GM12878 (cell line): ENCODE measurements around the gene BRAF. TPM values are rescaled to one million over a fixed set of nuclear protein-coding genes. Genes with fewer than 3 reads are reported as not detected.

Source experiments
- ATAC-seq: fragments of 200-7000 bp; cut with Tn5 transposase; 3 replicates; pipeline ENCODE4 v1.9.1; 2020; ENCODE audit warnings: mild to moderate bottlenecking, moderate library complexity
- BruUV-seq: library from RNA; stranded (reverse); fragments of 400-500 nt; replicated peaks from 2 replicates; lab custom pipeline; 2021; lab: Mats Ljungman, UMichigan
- CTCF ChIA-PET: fragments of 300-600 bp; sonication (Branson Sonifier 250); formaldehyde crosslinking; extraction: SDS; loops from one replicate; lab custom pipeline; 2021; ENCODE audit warnings: inconsistent platforms; lab: Yijun Ruan, JAX
- POLR2A ChIA-PET: fragments of 350-600 bp; formaldehyde crosslinking; extraction: SDS; loops from one replicate; lab custom pipeline; 2021; ENCODE audit warnings: inconsistent platforms; lab: Charles Lee
- RAD21 ChIA-PET: fragments of 300-600 bp; sonication (Branson Sonifier 250); formaldehyde crosslinking; loops from one replicate; lab custom pipeline; 2023; ENCODE audit warnings: antibody characterized with exemption; ENCODE audit not compliant: unreplicated experiment; lab: Charles Lee
- SMC1A ChIA-PET: fragments of 300-600 bp; sonication (Branson Sonifier 250); formaldehyde crosslinking; loops from one replicate; lab custom pipeline; 2023; ENCODE audit not compliant: unreplicated experiment, uncharacterized antibody; lab: Charles Lee
- DNase-seq: peaks from one replicate; pipeline ENCODE4 v3.0.0-alpha.2; 2011; ENCODE audit warnings: low read depth, low spot score
- FAIRE-seq: peaks from 3 replicates; lab custom pipeline; 2011; peaks lifted over from hg19 to GRCh38; lab: Jason Lieb, UNC
- H2AFZ ChIP-seq: 2 replicates; pipeline ENCODE4 v1.6.0; 2011; ENCODE audit warnings: low read depth, low read length, control low read depth; ENCODE audit not compliant: control insufficient read depth
- H3K27ac ChIP-seq: 2 replicates; pipeline ENCODE4 v1.5.1; 2011; ENCODE audit warnings: control low read depth; ENCODE audit not compliant: control insufficient read depth, insufficient read depth
- H3K27me3 ChIP-seq, 2 experiments: replicated peaks in 1 of 2; 2 replicates each; pipeline versions ENCODE4 v1.6.0 to v1.6.1; 2011; ENCODE audit warnings: low read length in 1 of 2; ENCODE audit not compliant: control insufficient read depth in 2 of 2, insufficient read depth in 2 of 2
- H3K36me3 ChIP-seq, 2 experiments: 2 replicates each; pipeline ENCODE4 v1.5.1; 2011; ENCODE audit warnings: low read length in 1 of 2; ENCODE audit not compliant: control insufficient read depth in 2 of 2, insufficient read depth in 2 of 2
- H3K4me1 ChIP-seq: 2 replicates; pipeline ENCODE4 v1.6.1; 2011; ENCODE audit warnings: mild to moderate bottlenecking, low read length, moderate library complexity, mixed read lengths; ENCODE audit not compliant: control insufficient read depth, insufficient read depth
- H3K4me2 ChIP-seq: 2 replicates; pipeline ENCODE4 v1.6.0; 2011; ENCODE audit warnings: control low read depth; ENCODE audit not compliant: control insufficient read depth, insufficient read depth
- H3K4me3 ChIP-seq: fragments of 200-600 bp; sonication (generic); 2 replicates; pipeline ENCODE4 v1.5.1; 2016
- H3K79me2 ChIP-seq: 2 replicates; pipeline ENCODE4 v1.6.0; 2011; ENCODE audit warnings: low read length; ENCODE audit not compliant: control insufficient read depth, insufficient read depth
- H3K9ac ChIP-seq: 2 replicates; pipeline ENCODE4 v1.8.0; 2011; ENCODE audit warnings: low read length, control low read depth, mixed read lengths; ENCODE audit not compliant: control insufficient read depth, insufficient read depth
- H3K9me3 ChIP-seq: replicated peaks from 3 replicates; pipeline ENCODE4 v1.5.1; 2011; ENCODE audit warnings: mild to moderate bottlenecking, low read length; ENCODE audit not compliant: control insufficient read depth, insufficient read depth
- H4K20me1 ChIP-seq: 2 replicates; pipeline ENCODE4 v1.6.0; 2011; ENCODE audit not compliant: control insufficient read depth, insufficient read depth
- EGR1 ChIP-seq, 2 experiments: IDR thresholded peaks; 1 replicate in 1 of 2; 2 replicates in 1 of 2; pipeline ENCODE4 v1.6.1; 2011 to 2012; ENCODE audit warnings: low read depth in 2 of 2, low read length in 2 of 2, borderline replicate concordance in 1 of 2, mild to moderate bottlenecking in 1 of 2, moderate library complexity in 1 of 2
- RUNX3 ChIP-seq: IDR thresholded peaks from 2 replicates; pipeline ENCODE4 v1.6.1; 2012; ENCODE audit warnings: low read length, inconsistent platforms
- ZNF207 ChIP-seq: fragments of 450-650 bp; IDR thresholded peaks from 2 replicates; pipeline ENCODE4 v1.6.1; 2014; ENCODE audit warnings: antibody characterized with exemption, mild to moderate bottlenecking, borderline replicate concordance
- ZZZ3 ChIP-seq: IDR thresholded peaks from 2 replicates; pipeline ENCODE4 v1.6.1; 2011; ENCODE audit warnings: low read depth; ENCODE audit not compliant: control insufficient read depth, insufficient read length
- WGBS: methylation state at CpG from one replicate; pipeline ENCODE4 v1.1.6; 2016; ENCODE audit warnings: low lambda C conversion rate; ENCODE audit not compliant: insufficient replicate concordance, insufficient coverage; ENCODE audit errors: missing lambda C conversion rate; 5-methylcytosine and 5-hydroxymethylcytosine counted together
- in situ Hi-C: fragments of 300-500 bp; cut with MboI; formaldehyde crosslinking; loops from 9 replicates; pipeline ENCODE4 v1.14.3; 2018; ENCODE audit warnings: mixed read lengths
- intact Hi-C: fragments of 100-400 bp; cut with micrococcal nuclease; formaldehyde crosslinking; loops from one replicate; pipeline ENCODE4 v1.14.2; 2022; ENCODE audit not compliant: unreplicated experiment
- polyA plus RNA-seq, 11 experiments: library from polyadenylated mRNA; depleted of rRNA in 4 of 11; unstranded in 6 of 11; stranded (reverse) in 5 of 11; fragments of >200 nt; fragmentation: Nextera tagmentation in 4 of 11; fragmentation: Illumina TruSeq in 1 of 11; extraction: Ambion mirVana in 4 of 11; extraction: Trizol in 1 of 11; gene quantifications; 1 replicate in 1 of 11; 2 replicates in 10 of 11; pipeline versions ENCODE4 v1.2.1 to v1.2.3, GENCODE V29; 2011 to 2016; ENCODE audit warnings: inconsistent platforms in 2 of 11, missing spikeins in 2 of 11, low read depth in 1 of 11
- total RNA-seq, 4 experiments: library from RNA; depleted of rRNA in 3 of 4; stranded (reverse); fragments of >200 nt in 3 of 4; fragmentation: Illumina TruSeq in 1 of 4; extraction: Trizol in 1 of 4; gene quantifications; 2 replicates each; pipeline versions ENCODE4 v1.2.1 to v1.2.3, GENCODE V29; 2013 to 2021
- TF ChIP-seq, protein P1 (sequence below): fragments of 450-650 bp; conservative IDR thresholded peaks from 2 replicates; pipeline ENCODE4 v1.6.1; 2017; ENCODE audit warnings: mild to moderate bottlenecking, moderate library complexity
- TF ChIP-seq, protein P2 (sequence below): fragments of 450-650 bp; IDR thresholded peaks from 2 replicates; pipeline ENCODE4 v1.6.1; 2017; ENCODE audit warnings: mild to moderate bottlenecking

The BRAF gene
- total and polyA plus RNA-seq, 10 of the 15 experiments (the other 5 are each of a cell fraction or from before 2014, with no cell fraction given), result 2.6 to 31.0 (median 10.6) TPM

DNA sequence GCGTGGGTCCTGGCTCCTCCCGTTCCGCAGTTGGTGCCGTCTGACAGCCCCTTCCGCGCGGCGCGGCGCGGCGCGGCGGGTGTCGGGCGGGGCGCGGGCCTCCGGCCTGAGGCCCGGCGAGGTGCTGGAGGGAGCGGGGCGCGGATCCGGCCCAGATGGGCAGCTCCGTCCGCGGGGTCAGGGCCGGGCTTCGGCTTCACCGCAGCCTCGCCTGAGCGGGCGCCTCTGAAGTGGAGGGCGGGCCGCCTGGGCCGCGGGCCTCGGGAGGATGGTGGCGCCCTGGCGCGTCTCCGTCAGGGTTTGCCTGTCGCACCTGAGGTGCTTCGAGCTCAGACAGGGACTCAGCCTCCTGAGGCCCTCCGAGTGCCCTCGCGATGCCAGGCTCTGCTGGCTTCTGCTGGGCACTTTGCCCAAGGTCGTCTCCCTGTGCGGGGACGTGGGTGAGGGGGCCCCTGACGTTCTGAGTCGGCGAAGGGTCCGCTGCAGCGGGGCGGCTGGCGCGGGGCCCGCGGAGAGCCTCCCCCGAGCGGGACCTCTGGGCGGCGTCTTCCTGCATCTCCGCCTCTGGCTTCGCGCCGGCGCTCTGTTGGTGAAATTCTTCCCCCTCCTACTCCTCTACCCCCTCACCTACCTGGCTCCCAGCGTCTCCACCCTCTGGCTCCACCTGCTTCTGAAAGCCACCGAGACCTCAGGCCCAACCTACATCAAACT, 251.5 kb downstream of the BRAF start (continued):
- TF ChIP-seq, protein P1, sequence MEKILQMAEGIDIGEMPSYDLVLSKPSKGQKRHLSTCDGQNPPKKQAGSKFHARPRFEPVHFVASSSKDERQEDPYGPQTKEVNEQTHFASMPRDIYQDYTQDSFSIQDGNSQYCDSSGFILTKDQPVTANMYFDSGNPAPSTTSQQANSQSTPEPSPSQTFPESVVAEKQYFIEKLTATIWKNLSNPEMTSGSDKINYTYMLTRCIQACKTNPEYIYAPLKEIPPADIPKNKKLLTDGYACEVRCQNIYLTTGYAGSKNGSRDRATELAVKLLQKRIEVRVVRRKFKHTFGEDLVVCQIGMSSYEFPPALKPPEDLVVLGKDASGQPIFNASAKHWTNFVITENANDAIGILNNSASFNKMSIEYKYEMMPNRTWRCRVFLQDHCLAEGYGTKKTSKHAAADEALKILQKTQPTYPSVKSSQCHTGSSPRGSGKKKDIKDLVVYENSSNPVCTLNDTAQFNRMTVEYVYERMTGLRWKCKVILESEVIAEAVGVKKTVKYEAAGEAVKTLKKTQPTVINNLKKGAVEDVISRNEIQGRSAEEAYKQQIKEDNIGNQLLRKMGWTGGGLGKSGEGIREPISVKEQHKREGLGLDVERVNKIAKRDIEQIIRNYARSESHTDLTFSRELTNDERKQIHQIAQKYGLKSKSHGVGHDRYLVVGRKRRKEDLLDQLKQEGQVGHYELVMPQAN, result peak; percentile 76
- TF ChIP-seq ZNF207 (no peak), ZZZ3 (no peak), RUNX3 (no peak)

DNA sequence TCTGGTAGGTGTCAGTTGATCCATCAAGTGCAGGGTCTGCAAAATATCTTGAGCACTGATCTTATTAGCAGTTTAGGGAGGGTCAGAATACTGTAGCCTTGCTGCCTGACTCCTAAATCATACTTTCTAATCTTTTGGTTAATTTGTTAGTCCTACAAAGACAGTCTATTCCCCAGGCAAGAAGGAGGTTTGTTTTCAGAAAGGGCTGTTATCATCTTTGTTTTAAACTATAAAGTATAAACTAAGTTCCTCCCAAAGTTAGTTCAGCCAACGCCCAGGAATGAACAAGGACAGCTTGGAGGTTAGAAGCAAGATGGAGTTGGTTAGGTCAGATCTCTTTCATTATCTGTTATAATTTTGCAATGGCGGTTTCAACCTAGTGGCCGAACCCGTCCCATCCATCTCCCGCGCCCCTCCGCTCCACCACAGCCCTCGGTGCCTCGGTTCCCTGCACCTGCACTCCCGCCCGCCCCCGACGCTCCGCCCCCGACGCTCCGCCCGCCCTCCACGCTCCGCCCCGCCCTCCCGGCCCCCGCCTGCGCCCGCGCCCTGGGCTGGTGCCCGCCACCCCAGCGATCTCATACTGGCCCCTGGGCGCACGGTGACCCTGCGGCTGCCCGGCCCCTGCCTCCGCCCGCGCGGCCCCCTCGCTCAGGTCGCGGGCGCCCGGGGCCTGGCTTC, 252.2 kb downstream of the BRAF start, which contains the start of gene ADCK2:
ADCK2 (plus strand) TSS at position 564 of the 681 bp plus-strand sequence. CDS start 386 bp downstream, outside the sequence.
- Histone ChIP-seq H2AFZ (peak within 1 kb of the TSS; percentile 86), H4K20me1 (no peaks in the 10 kb centered on the region), H3K4me3 (peak within 1 kb of the TSS; percentile 82), H3K4me1 (peaks cover 39% of the 10 kb centered on the region), H3K9ac (peak within 1 kb of the TSS; percentile 76), H3K27me3 (no peaks in the 10 kb centered on the region), H3K36me3 (no peaks in the 10 kb centered on the region), H3K27ac (peak within 1 kb of the TSS; percentile 65), H3K4me2 (peak within 1 kb of the TSS; percentile 98), H3K79me2 (no peaks in the 10 kb centered on the region; the same call in 1 of the 2 replicates), H3K9me3 (no peaks in the 10 kb centered on the region)
- DNase-seq (no peak), FAIRE-seq (no peak), ATAC-seq (peak; percentile 64)
- POLR2A ChIA-PET, result interaction anchor here (1.4 kb wide), 1 partner anchor 14 kb away, joined by 3 read pairs; no protein-coding TSS in a partner anchor
- RAD21 ChIA-PET, result interaction anchor here (1.0 kb wide), 1 partner anchor 155 kb away, joined by 3 read pairs; no protein-coding TSS in a partner anchor
- 0 out of 3 replicates have a peak, but pooled peaks of 1 of the 2 experiments have one; percentile 32 for TF ChIP-seq EGR1 (IDR thresholded peaks at IDR 0.05; ENCODE audit: borderline replicate concordance in 1 of 2, low read depth in 2 of 2, low read length in 2 of 2)
- TF ChIP-seq, protein P2, sequence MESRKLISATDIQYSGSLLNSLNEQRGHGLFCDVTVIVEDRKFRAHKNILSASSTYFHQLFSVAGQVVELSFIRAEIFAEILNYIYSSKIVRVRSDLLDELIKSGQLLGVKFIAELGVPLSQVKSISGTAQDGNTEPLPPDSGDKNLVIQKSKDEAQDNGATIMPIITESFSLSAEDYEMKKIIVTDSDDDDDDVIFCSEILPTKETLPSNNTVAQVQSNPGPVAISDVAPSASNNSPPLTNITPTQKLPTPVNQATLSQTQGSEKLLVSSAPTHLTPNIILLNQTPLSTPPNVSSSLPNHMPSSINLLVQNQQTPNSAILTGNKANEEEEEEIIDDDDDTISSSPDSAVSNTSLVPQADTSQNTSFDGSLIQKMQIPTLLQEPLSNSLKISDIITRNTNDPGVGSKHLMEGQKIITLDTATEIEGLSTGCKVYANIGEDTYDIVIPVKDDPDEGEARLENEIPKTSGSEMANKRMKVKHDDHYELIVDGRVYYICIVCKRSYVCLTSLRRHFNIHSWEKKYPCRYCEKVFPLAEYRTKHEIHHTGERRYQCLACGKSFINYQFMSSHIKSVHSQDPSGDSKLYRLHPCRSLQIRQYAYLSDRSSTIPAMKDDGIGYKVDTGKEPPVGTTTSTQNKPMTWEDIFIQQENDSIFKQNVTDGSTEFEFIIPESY, result no peak
- BruUV-seq, result no TSS peak
- in situ Hi-C loops, result loop anchor here (10.0 kb wide), 1 partner anchor 342 kb away; the partner anchor contains the start of gene MRPS33
- 3% methylated on average over 10 of the region's 41 CpGs for WGBS
- SMC1A ChIA-PET, result interaction anchor here (4.8 kb wide), 1 partner anchor 139 kb away, joined by 33 read pairs; no protein-coding TSS in a partner anchor
- intact Hi-C loops, result no loop called here
- CTCF ChIA-PET, result interaction anchor here (4.6 to 5.6 kb wide), 2 partner anchors 138 to 340 kb away, joined by 46 to 88 read pairs; partner anchors contain the start of gene MRPS33
